HG03045 (cell line): ENCODE data around the gene FAM229B.
"Not testable (repeated sequence)": the region's sequence is repeated elsewhere in the genome, so short reads cannot be mapped to it uniquely, and the experiment has no call there.

Source experiments
- ATAC-seq: cut with Tn5 transposase; IDR thresholded peaks from one replicate; pipeline ENCODE4 v1.9.1; 2021; ENCODE audit warnings: mild to moderate bottlenecking, moderate library complexity; ENCODE audit not compliant: unreplicated experiment

The FAM229B gene

GRCh38 chr6:112062966-112063365 lies 24.4 kb upstream of the FAM229B start:
- no peak for ATAC-seq

DNA sequence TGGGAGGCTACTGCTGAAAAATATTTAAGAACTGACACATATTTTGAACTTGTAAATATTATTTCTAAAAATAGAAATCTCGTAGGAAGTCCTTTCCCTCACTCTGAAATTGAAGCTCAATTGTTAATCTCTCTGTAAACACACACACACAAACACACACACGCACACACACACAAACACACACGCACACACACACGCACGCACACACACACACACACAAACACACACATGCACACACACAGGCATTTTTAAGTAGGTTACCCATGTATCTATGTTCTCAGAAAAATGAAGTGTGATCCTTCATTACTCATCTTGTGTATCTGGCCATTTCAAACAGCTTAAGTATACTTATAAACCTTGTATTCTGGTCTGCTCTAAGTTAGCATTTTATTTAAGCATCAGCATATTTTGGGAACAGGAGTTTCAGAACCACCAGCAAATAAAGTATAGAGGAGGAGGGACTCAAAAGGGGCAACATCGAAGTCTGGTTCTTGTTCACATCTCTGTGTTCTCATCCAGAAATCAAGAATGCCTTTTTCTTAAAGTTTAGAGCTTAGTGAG lies 21.9 kb upstream of the FAM229B start:
- no peak for ATAC-seq

DNA sequence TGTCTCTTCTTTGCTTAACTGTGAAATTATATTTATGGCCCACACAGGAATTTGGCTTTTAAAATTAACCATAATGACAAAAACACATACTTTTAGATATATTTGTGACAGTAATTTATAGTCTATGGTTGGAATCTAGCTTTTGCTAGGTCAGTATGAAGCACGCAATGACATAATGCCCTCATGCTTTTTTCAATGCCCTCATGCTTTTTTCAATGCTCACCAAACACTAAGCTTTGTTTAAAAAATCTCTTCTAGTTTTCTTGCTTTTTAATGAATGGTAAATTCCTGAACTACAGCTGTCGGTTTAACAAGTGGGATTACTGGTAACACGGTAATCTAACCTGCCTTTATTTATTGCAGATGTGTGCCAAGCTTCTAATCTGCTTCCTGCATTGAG lies 20.8 kb upstream of the FAM229B start:
- no peak for ATAC-seq

GRCh38 chr6:112081569-112081968 lies 5.8 kb upstream of the FAM229B start:
- ATAC-seq: no peak

DNA sequence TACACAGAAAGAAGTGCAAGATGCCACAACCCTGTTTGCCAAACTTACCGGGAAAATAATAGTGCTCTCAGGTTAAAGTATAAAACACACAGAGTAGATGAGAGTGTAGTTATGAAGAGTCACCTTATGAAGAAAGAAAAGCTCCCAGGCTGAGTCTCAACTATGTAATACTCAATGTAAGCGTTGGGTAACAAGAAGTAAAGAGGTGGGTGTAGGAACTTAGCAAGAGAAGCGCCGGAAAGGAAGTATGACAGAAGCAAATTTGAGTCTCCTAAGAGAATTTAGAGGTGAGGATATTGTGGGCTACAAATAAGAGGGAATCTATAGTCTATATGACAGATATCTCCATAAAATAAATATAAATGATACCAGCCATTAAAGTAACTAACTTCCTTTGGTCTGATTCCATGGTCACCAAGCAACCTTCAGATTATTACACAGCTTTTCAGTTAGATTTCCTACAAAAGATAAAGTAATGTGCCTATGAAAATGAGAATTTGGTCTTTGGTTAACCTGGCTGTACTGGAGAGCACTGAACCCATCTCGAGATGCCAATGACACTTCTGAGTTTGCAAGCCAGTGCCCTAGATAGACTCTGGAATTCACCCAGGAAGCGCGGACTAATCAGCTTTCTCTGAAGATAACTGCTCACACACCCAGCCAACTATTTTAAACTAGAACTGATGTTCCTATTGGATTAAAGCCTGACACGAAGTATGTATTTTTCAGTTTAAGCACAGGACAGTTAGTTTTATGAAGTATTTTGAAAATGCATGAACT lies 1.9 kb upstream of the FAM229B start:
- no peak for ATAC-seq

GRCh38 chr6:112086744-112087135 lies 651 bp upstream of the FAM229B start:
- ATAC-seq: peak; percentile 24

GRCh38 chr6:112087916-112088315 lies 525 bp downstream of the FAM229B start:
- ATAC-seq: no peak

- ATAC-seq: no peak
Measured at GRCh38 chr6:112096901-112097300, 9.5 kb downstream of the FAM229B start.

DNA sequence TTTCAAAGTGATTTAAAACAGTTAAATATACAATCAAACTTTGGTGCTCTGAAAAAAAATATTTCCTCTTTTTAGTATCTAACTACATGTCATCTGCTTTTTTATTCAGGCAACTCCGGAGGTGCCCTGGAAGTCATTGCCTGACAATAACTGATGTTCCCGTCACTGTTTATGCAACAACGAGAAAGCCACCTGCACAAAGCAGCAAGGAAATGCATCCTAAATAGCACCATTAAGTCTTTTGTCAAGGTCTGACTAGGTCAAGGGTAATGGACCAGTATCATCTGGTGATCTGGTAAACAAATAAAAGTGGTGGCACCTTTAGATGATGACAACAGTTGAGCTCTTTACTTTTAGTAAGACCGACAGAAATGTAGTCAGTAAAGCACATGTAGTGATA lies 13.2 kb downstream of the FAM229B start:
- ATAC-seq: no peak

GRCh38 chr6:112106026-112106425 lies 18.6 kb downstream of the FAM229B start:
- not testable (repeated sequence) for ATAC-seq

- no peak for ATAC-seq
Measured at GRCh38 chr6:112106562-112106961, 19.2 kb downstream of the FAM229B start.

DNA sequence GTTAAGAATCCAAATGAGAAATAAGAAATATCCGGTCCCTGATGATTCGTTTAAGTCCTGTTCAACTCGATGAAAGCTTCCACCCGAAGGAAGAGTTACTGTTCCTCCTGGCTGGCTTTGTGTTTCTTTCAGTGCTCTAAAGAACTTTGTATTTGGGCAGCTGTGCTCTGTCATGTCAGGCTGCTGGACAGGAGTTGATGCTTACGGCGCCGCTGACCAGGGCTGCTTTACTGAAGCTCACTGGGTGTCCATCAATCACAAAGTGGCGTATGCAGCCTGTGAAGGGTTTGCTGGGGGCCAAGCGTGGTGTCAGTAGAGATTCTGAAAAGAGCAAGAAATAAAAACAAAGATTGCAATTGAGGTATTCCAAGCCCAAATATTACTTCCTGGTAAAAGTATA lies 21.9 kb downstream of the FAM229B start:
- no peak for ATAC-seq

GRCh38 chr6:112113431-112113830 lies 26.0 kb downstream of the FAM229B start:
- ATAC-seq: no peak

- ATAC-seq: no peak
Measured at GRCh38 chr6:112113918-112114317, 26.5 kb downstream of the FAM229B start.

GRCh38 chr6:112114577-112115223 lies 27.3 kb downstream of the FAM229B start:
- no peak for ATAC-seq

DNA sequence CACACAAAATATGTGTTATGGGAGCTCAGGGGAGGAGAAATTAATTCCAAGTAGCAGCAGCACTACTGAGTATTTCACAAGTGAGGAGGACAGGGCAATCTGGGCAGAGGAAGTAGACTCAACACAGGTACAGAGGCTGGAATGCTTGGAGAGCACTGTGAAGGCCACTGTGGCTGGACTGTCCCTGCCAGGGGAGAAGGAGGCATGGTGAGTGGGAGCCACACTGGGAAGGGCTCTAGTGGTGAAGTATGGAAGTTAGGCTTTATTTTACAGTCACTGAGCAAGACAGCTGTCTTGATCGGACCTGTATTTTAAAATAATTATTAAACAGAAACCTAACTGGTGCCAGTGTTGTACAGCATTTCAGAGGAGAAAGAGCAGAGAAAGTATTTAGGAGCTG lies 28.8 kb downstream of the FAM229B start:
- ATAC-seq: no peak

DNA sequence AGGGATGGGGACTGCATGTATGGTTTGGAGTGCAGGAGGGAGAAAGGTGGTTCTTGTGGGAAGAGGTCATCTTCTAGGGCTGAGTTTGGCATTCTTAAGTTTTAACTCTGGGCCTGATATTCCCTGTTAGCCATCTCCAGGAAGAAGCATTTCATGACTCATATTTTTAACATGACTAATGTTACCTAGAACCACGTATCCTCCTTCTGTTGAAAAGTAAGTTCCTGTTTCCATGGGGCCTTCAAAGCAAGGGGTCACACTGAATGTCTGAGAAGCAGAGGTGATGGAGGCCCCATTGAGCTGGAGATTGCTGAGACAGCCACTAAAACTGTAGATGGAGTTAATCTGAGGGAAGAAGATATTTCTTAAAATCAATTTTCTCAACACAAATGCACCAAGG lies 30.2 kb downstream of the FAM229B start:
- no peak for ATAC-seq

DNA sequence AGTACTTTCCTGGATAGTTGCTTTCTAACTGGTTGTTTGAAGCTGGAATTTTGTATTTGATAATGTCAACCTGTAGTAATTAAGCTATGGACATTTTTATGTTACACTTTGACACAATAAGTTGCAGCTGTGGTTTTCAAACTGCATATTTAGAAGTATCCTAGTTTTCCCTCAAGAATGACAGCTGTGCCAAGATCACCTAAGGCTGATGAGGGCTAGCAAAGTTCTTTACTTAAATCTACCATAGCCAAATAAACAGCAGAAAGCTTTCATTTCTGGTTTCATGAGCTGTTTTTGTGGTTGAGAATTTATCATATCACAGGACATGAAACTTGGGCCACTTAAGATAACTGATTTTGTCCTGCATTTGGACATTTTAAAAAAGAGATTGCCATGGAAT lies 30.6 kb downstream of the FAM229B start:
- ATAC-seq: no peak

- no peak for ATAC-seq
Measured at GRCh38 chr6:112122756-112123155, 35.4 kb downstream of the FAM229B start.

DNA sequence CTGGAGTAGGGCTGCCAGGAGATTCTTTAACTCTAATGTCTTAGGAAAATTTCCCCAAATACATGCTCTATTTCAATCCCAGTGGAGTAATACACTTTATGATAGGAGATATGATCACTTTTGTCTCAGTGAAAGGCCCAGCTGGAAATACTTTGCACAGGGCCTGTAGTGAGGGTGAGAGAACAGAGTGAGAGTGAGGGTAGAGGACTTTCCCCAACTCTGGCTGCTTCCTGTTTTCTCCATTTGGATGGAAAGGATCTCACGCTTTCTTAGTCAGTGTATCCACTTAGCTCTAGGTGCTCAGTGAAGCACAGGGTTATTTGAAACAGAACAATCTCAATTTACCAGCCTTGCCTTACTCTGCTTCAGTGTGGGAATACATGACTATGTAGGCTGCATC lies 36.6 kb downstream of the FAM229B start:
- no peak for ATAC-seq

GRCh38 chr6:112128208-112128607 lies 40.8 kb downstream of the FAM229B start:
- no peak for ATAC-seq

DNA sequence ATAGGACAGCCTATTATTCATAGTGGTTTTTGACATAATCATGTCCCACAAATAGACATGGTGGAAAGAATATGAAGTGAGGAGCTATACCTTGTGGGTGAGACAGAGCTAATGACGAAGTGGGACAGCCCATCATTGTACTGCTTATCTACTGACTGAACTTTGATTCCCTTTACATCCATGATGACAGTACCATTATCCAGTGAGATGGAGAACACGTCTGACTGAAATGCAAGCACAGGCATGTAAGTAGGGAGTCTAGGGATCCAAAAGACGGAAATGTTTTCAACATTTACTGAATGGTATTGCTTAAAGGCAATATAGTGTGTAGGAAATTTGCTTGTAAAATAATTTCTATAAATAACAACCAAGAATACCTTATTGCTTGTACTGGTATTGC lies 43.5 kb downstream of the FAM229B start:
- ATAC-seq: no peak
